ENCODE results near the gene SMIM29. TPM values are rescaled to one million over a fixed set of nuclear protein-coding genes. Genes with fewer than 3 reads are reported as not detected.

Gene SMIM29
- total RNA-seq, 1 donor from 2014 or later, result 24.3 TPM

DNA sequence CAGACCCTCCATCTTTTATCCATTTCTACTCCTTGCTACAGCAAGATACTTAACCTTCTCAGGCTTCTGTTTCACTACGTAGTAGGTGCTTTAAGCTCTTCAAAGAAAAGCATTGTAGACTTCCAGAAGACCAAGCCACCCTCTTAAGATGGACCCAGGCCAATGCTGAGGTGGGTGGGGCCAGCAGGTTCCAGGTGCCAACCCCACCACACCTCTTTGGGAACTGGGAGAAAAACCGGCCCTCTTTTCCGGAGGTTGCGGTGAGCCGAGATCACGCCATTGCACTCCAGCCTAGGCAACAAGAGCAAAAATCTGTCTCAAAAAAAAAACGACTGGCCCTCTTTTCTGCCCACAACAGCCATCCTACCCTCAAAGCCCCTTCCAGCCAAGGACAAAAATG, 22.7 kb downstream of the SMIM29 start:
- DNase-seq, result no peak

- DNase-seq, result no peak
Measured at GRCh38 chr6:34225551-34225950, 23.3 kb downstream of the SMIM29 start.

DNA sequence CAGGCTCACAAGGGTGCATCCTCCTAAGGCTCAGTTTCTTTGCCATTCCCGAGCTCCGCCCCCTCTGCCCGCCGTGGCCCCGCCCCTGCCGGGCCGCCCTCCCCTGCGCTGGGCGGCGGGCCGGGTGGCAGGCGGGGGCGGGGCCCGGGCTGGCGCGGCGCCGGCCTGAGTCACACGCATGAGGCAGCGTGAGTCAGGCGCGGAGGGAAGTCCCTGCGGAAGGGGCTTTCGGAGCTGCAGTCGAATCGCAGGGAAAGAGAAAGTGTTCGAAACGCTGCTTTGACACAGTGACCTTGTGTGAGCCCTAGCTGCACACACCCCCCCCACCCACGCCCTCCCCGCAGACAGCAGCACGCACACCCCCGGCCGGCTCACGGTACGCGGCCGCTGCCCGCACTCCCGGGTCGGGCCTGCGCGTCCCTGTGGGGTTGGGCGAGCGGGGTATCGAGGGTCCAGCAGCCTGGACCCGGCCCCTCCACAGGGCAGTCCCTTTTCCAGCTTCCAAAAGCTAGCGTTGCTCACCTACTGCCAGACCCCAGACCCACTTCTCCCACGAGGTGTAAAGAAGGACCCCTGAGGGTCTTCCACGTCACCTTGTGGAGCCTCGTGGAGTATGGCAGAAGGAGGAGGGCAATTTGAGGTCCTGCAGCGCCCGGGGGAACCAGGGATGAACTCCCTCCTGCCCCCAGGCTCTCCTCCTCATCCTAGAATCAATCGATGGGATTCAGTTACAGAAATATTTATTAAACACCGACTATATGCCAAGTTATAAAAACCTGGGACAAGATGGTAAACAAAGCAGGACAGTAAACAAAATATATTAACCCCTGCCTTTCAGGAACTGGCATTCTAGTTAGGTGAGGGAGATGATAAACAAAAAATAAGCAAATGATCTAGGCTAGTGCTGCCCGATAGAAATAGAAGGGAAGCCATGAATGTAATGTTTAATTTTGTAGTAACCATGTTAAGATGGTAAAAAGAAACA, 24.6 kb downstream of the SMIM29 start:
- peak; percentile 95 for DNase-seq

- peak; percentile 27 for DNase-seq
Measured at GRCh38 chr6:34223381-34223955, 25.3 kb downstream of the SMIM29 start.

DNA sequence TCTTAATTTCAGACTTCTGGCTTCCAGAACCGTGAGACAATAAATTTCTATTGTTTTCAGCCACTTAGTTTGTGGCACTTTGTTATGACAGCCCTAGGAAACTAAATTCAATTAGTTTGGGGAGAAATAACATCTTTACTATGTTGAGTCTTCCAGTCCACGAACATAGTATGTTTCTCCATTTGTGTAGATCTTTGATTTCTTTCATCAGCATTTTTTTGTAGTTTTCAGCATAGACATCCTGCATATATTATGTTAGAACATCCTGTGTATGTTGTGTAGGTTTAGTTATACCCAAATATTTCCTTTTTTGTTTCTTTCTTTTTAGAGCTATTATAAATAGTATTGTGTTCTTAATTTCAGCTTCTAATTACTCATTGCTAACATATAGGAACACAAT, 30.1 kb downstream of the SMIM29 start:
- DNase-seq, result no peak

- DNase-seq, result no peak
Measured at GRCh38 chr6:34213772-34214171, 35.0 kb downstream of the SMIM29 start.

DNA sequence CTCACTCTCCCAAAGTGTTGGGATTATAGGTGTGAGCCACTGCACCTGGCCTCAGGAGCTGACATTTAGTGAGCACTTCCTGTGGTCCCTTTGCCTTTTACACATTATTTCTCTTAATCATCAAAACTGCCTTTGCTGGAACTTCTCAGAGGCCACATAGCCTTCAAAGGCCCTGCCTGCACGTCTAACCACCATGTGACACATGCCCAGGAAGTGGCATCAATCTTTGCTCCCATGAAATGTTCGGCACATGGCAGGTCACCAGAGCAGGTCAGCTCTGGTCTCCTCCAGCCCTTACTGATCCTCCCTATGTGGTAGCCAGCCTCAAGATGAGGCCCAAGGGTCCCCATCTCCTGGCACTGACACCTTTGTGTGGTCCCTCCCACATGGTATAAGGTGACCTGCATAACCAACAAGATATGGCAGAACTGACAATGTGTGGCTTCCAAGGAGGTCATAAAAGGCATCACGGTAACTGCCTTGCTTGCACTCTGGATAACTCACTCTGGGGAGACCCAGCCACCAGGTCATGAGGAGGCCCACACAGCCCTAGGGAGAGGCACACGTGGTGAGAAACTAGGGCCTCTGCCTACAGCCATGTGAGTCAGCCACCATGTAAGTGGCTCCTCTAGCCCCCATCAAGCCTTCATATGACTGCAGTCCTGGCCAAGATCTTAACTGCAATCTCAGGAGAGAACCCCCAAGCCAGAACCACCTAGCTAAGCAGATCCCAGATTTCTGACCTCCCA, 40.9 kb downstream of the SMIM29 start:
- DNase-seq, result no peak

DNA sequence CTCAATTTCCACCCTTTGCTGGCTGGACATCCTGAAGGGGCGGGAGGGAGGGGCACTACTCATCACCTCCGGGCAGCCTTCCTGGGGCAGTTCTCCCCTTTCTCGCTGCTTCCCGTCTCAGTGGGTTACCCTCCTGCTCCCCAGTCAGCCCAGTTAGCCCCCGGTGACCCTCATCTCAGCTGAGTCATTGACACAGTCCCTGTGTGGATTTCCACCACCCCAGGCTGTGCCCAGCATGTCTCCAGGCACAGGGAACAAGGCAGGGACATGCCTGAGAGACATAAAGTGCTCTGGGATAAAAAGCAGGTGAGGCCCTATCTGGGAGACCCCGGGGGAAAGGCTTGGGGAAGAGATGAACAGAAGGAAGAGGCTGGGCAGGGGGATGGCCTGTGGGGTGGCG, 42.1 kb downstream of the SMIM29 start:
- no peak for DNase-seq

DNA sequence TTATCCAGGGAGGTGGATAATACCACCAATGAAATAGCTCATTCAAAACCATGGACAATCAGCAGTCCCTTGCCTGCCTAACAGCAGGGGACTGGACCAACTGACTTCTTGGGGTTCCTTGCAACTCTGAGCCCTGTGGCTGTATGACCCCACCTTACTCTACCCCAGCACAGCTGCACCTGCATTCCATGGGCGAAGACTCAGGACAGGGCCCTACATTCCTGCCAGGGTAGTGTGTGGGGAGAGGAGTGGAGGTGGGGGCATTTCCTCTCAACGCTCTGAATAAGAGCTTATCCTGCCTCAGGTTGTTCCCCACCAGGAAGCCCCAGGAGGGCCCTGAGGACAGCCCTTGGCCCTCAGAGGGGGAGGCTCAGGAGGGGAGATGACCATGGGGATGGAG, 42.9 kb downstream of the SMIM29 start:
- no peak for DNase-seq

GRCh38 chr6:34205466-34205865, 43.3 kb downstream of the SMIM29 start:
- DNase-seq, result no peak

DNA sequence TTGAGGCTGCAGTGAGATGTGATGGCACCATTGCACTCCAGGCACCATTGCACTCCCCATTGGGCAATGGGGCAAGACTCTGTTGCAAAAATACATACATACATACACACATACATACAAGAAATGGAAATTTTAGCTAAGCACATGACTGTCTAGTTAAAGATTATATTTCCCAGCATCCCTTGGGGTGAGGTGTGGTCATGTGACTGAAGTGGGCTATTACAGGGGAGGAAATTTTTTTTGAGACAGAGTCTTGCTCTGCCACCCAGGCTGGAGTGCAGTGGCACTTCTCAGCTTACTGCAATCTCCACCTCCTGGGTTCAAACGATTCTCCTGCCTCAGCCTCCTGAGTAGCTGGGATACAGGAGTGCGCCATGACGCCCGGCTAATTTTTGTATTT, 44.1 kb downstream of the SMIM29 start:
- DNase-seq, result no peak

GRCh38 chr6:34202329-34203201, 46.2 kb downstream of the SMIM29 start:
- no peak for DNase-seq

DNA sequence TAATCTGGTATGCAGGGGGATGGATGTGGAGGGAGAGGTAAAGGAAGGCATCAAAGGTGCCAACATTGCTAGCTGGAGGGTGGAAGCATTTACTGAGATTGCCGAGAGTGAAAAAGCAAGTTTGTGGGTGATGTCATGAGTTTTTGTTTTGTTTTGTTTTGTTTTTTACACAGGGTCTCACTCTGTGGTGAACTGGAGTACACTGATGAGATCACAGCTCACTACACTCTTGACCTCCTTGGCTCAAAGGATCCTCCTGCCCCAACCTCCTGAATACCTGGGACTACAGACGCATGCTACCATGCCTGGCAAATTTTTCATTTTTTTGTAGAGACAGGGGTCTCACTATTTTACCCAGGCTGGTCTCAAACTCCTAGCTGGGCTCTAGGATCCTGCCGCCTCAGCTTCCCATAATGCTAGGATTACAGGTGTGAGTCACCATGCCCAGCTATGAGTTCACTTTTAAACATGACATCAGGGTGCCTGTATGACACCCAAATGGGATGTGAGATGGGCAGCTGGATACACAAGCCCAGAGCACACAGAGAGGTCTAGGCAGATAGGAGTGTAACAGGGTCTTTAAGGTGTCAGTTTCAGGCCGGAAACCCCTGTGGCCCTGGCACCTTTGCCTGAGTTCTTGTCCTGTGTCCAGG, 47.2 kb downstream of the SMIM29 start:
- DNase-seq, result no peak

DNA sequence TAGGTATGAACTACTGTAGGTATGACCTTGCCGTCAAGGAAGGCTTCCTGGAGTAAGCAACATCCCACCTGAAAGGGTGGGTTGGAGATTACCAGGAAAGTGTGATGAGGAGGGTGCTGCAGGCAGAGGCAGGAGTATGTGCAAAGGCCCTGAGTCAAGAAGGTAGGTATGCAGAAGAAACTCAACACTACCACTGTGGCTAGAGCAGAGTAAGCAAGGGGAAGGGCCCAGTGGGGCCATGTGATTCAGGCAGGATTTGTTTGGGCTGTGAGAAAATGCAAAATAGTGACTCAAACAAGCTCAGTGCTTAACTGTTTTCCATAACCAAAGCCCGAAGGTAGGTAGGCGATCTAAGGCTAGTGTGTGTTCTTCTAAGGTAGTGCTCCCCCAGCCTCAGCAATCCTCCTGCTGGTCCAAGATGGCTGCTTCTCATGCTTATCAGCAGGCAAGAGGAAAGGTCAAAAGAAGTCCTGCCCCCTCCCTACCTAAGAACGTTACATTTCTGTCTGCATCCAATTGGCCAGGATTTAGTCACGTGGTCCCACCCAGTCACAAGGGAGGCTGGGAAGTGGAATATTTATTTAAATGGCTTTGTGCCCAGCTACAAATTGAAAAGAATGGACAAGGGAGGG, 48.4 kb downstream of the SMIM29 start:
- no peak for DNase-seq

DNA sequence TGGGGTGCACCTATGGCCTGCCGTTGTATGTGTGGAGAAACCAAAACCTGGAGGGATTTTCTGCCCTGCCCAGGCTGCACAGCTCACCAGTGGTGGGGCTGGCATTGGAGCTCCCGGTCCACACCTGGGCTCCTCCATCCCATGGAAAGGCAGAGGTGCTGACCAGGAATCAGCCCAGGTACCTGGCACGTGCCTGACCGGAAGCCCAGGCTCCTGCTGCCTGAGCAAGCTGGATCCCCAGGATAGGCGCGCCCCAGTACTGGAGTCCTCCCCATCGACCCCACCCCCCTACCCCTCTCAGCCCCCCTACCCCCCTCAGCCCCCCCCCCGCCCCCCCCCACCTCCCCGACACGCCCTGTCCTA, 52.0 kb downstream of the SMIM29 start:
- no peak for DNase-seq

Other genes starting within 250 kb of the SMIM29 start
- gene GRM4, start 102.9 kb downstream of the SMIM29 start, total RNA-seq, result not detected in 2 replicates
- gene HMGA1, start 12.1 kb downstream of the SMIM29 start, total RNA-seq, result 46.5 and 229 TPM in 2 replicates
- gene NUDT3, start 143.7 kb upstream of the SMIM29 start, total RNA-seq, result 24.3 and 33.9 TPM in 2 replicates
- 899 and 3,703 TPM in 2 replicates for gene RPS10, start 177.1 kb upstream of the SMIM29 start, total RNA-seq
- gene PACSIN1, start 217.1 kb upstream of the SMIM29 start, total RNA-seq, result not detected in 2 replicates

Data from dermis blood vessel endothelial cell (primary cell).